Measurements from ENCODE around the gene PTH2. TPM values are rescaled to one million over a fixed set of nuclear protein-coding genes. Genes with fewer than 3 reads are reported as not detected.
A peak's percentile ranks its signal among the peaks of the same experiment; 100 is the strongest.
"Not testable (repeated sequence)": the region's sequence is repeated elsewhere in the genome, so short reads cannot be mapped to it uniquely, and the experiment has no call there.

The PTH2 gene
- total RNA-seq, 4 donors from 2014 or later: not detected

DNA sequence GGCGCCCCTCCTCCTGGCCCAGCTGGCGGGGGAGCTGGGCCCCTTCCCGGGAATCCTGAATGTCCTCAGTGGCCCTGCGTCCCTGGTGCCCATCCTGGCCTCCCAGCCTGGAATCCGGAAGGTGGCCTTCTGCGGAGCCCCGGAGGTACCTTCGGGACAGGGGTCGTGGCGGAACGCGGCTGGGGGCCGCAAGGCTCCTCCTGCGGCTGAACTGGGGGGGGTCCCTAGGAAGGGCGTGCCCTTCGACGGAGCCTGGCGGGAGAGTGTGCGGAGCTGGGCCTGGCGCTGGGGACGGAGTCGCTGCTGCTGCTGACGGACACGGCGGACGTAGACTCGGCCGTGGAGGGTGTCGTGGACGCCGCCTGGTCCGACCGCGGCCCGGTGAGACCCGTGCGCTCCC lies 38.4 kb upstream of the PTH2 start:
- TF ChIP-seq, protein P1, sequence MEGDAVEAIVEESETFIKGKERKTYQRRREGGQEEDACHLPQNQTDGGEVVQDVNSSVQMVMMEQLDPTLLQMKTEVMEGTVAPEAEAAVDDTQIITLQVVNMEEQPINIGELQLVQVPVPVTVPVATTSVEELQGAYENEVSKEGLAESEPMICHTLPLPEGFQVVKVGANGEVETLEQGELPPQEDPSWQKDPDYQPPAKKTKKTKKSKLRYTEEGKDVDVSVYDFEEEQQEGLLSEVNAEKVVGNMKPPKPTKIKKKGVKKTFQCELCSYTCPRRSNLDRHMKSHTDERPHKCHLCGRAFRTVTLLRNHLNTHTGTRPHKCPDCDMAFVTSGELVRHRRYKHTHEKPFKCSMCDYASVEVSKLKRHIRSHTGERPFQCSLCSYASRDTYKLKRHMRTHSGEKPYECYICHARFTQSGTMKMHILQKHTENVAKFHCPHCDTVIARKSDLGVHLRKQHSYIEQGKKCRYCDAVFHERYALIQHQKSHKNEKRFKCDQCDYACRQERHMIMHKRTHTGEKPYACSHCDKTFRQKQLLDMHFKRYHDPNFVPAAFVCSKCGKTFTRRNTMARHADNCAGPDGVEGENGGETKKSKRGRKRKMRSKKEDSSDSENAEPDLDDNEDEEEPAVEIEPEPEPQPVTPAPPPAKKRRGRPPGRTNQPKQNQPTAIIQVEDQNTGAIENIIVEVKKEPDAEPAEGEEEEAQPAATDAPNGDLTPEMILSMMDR (IDR thresholded peaks at IDR 0.05): no peak
- TF ChIP-seq POLR2AphosphoS5 (IDR thresholded peaks at IDR 0.05) (no peak), POLR2A (IDR thresholded peaks at IDR 0.05) (no peak), EP300 (IDR thresholded peaks at IDR 0.05) (no peak)
- no peak overlapping the region for H3K27ac ChIP-seq
- no peak overlapping the region for H3K4me3 ChIP-seq
- no peak for DNase-seq (ENCODE audit: low spot score in 2 of 2)
- WGBS: 98% methylated on average over 25 of the region's 37 CpGs
- H3K36me3 ChIP-seq: peaks cover 51% of the 10 kb centered on the region
- H3K27me3 ChIP-seq: no peaks in the 10 kb centered on the region
- no peaks in the 10 kb centered on the region for H3K9me3 ChIP-seq
- peaks cover 8% of the 10 kb centered on the region for H3K4me1 ChIP-seq

DNA sequence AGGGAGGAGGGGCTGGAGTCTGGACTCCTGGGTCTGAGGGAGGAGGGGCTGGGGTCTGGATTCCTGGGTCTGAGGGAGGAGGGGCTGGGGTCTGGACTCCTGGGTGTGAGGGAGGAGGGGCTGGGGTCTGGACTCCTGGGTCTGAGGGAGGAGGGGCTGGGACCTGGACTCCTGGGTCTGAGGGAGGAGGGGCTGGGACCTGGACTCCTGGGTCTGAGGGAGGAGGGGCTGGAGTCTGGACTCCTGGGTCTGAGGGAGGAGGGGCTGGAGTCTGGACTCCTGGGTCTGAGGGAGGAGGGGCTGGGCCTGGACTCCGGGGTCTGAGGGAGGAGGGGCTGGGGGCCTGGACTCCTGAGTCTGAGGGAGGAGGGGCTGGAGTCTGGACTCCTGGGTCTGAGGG lies 37.9 kb upstream of the PTH2 start:
- Histone ChIP-seq H3K36me3 (peaks cover 45% of the 10 kb centered on the region), H3K4me1 (peaks cover 11% of the 10 kb centered on the region)
- DNase-seq (ENCODE audit: low spot score in 2 of 2); H3K9me3 ChIP-seq; H3K27ac ChIP-seq; H3K27me3 ChIP-seq; H3K4me3 ChIP-seq: not testable (repeated sequence)
- WGBS: no CpG with 5 or more reads among the region's 1 CpG

DNA sequence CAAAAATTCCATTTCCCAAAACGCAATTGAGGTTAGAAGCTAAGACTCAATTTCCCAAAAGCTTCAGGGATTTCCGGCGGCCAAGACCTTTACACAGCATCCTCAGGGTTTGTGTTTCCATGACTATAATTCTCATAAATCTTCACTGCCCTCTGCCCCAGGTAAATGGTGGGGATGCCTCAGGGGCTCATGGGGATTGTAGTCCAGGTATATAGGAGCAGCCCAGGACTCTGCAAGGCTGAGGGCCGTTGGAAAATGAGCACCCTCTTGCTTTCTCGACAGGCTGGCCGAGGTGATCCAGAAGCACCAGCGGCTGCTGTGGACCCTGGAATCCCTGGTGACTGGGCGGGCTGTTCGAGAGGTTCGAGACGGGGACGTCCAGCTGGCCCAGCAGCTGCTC lies 36.1 kb upstream of the PTH2 start:
- H3K27me3 ChIP-seq: no peaks in the 10 kb centered on the region
- H3K4me3 ChIP-seq: no peak overlapping the region
- H3K4me1 ChIP-seq: peaks cover 16% of the 10 kb centered on the region
- WGBS: over 99% methylated on average over 8 of the region's 12 CpGs
- no peak overlapping the region for H3K27ac ChIP-seq
- H3K36me3 ChIP-seq: peaks cover 28% of the 10 kb centered on the region
- TF ChIP-seq EP300 (IDR thresholded peaks at IDR 0.05): no peak
- TF ChIP-seq POLR2A (IDR thresholded peaks at IDR 0.05): no peak
- TF ChIP-seq POLR2AphosphoS5 (IDR thresholded peaks at IDR 0.05): no peak
- TF ChIP-seq, protein P1 (IDR thresholded peaks at IDR 0.05): no peak
- DNase-seq (ENCODE audit: low spot score in 2 of 2): no peak
- H3K9me3 ChIP-seq: no peaks in the 10 kb centered on the region

DNA sequence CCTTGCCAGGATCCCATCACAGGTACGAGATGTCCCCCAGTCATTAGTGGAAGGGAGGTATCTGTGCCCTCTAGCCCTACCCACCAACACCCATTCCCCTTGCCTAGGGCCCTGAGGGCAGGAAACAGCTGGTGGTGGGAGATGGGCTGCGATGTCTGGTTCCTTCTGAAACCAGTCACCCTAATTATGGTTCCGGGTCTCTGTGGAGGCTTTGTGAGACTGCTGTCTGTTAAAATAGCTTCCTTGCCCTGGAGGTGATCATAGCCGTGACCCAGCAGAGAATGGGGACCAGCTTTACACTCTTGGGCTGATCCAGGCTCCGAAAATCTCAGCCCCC lies 35.3 kb upstream of the PTH2 start:
- no peaks in the 10 kb centered on the region for H3K27me3 ChIP-seq
- TF ChIP-seq EP300 (IDR thresholded peaks at IDR 0.05) (no peak), POLR2A (IDR thresholded peaks at IDR 0.05) (no peak), POLR2AphosphoS5 (IDR thresholded peaks at IDR 0.05) (no peak)
- TF ChIP-seq, protein P1 (IDR thresholded peaks at IDR 0.05): no peak
- peaks cover 24% of the 10 kb centered on the region for H3K4me1 ChIP-seq
- WGBS: 100% methylated on average over 3 of the region's 5 CpGs
- peak overlapping the region; percentile 52 for H3K27ac ChIP-seq
- no peak overlapping the region for H3K4me3 ChIP-seq
- peaks cover 20% of the 10 kb centered on the region for H3K36me3 ChIP-seq
- DNase-seq (ENCODE audit: low spot score in 2 of 2): no peak
- H3K9me3 ChIP-seq: no peaks in the 10 kb centered on the region

GRCh38 chr19:49456326-49456725 lies 33.1 kb upstream of the PTH2 start:
- TF ChIP-seq POLR2A (IDR thresholded peaks at IDR 0.05) (no peak), EP300 (IDR thresholded peaks at IDR 0.05) (no peak), POLR2AphosphoS5 (IDR thresholded peaks at IDR 0.05) (no peak)
- TF ChIP-seq, protein P1 (IDR thresholded peaks at IDR 0.05): no peak
- H3K27me3 ChIP-seq: no peaks in the 10 kb centered on the region
- 75% methylated on average over 5 of the region's 5 CpGs for WGBS
- no peaks in the 10 kb centered on the region for H3K9me3 ChIP-seq
- peaks cover 30% of the 10 kb centered on the region for H3K4me1 ChIP-seq
- DNase-seq (ENCODE audit: low spot score in 2 of 2): no peak
- H3K27ac ChIP-seq: peak overlapping the region; percentile 61
- H3K4me3 ChIP-seq: no peak overlapping the region
- peaks cover 15% of the 10 kb centered on the region for H3K36me3 ChIP-seq

DNA sequence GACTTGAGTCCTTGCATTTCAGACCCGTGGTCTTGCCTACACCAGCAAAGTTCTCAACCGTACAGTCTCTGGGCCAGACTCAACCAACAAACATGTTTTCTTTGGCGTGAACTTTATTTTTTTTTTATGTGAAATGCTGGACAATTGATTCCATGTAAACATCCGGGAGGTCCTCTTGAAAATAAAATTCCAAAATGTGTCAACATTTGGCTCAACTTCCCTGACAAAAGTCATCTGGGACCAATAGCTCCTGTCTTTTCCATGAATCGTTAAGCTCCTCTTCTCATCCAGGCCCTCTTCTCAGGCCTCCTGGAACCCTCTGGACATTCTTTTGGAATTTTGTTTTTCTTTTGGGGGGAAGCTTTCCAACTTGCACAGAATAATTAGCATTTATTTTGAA lies 32.5 kb upstream of the PTH2 start:
- H3K4me3 ChIP-seq: no peak overlapping the region
- H3K27me3 ChIP-seq: no peaks in the 10 kb centered on the region
- no peak for DNase-seq (ENCODE audit: low spot score in 2 of 2)
- H3K9me3 ChIP-seq: no peaks in the 10 kb centered on the region
- peaks cover 15% of the 10 kb centered on the region for H3K36me3 ChIP-seq
- H3K27ac ChIP-seq: peak overlapping the region; percentile 61
- H3K4me1 ChIP-seq: peaks cover 35% of the 10 kb centered on the region
- TF ChIP-seq POLR2AphosphoS5 (IDR thresholded peaks at IDR 0.05): peak in 1 of 3 donors; percentile 54
- no peak for TF ChIP-seq EP300 (IDR thresholded peaks at IDR 0.05)
- WGBS: 59% methylated on average over 5 of the region's 5 CpGs

All from suprapubic skin (tissue), 4 donors.